Activated T-cell treated with anti-CD3 and anti-CD28 coated beads, Interleukin-2, amount 50 U/mL, for 72 hours (primary cell): ENCODE measurements around the gene CMBL. TPM values are rescaled to one million over a fixed set of nuclear protein-coding genes. Genes with fewer than 3 reads are reported as not detected.
A peak's percentile ranks its signal among the peaks of the same experiment; 100 is the strongest.
"Not testable (repeated sequence)": the region's sequence is repeated elsewhere in the genome, so short reads cannot be mapped to it uniquely, and the experiment has no call there.

Experiments
- ATAC-seq, 2 donors: fragments of 150-1000 bp; cut with Tn5 transposase; replicated peaks in 1 of 2; 2 replicates each; pipeline ENCODE4 v1.10.0; 2021; ENCODE audit warnings: moderate library complexity in 2 of 2, mild to moderate bottlenecking in 1 of 2
- DNase-seq, 2 donors: peaks; one replicate each; pipeline ENCODE4 v3.0.0; 2021 to 2022; ENCODE audit warnings: mixed read lengths in 1 of 2
- H3K27ac Mint-ChIP-seq: one replicate; pipeline ENCODE4 v1.8.0; 2022; ENCODE audit warnings: mild to moderate bottlenecking, moderate library complexity, mixed read lengths
- H3K27me3 Mint-ChIP-seq: one replicate; pipeline ENCODE4 v1.8.0; 2022; ENCODE audit warnings: low read depth, mixed read lengths
- H3K36me3 Mint-ChIP-seq, 2 donors: one replicate each; pipeline ENCODE4 v1.8.0; 2022; ENCODE audit warnings: mixed read lengths in 2 of 2, mild to moderate bottlenecking in 1 of 2; ENCODE audit not compliant: insufficient read depth in 2 of 2
- H3K4me1 Mint-ChIP-seq: one replicate; pipeline ENCODE4 v1.8.0; 2022; ENCODE audit warnings: low read depth, mixed read lengths
- H3K4me3 Mint-ChIP-seq, 2 donors: one replicate each; pipeline ENCODE4 v1.8.0; 2022; ENCODE audit warnings: mild to moderate bottlenecking in 2 of 2, mixed read lengths in 2 of 2, moderate library complexity in 2 of 2
- H3K9me3 Mint-ChIP-seq, 2 donors: one replicate each; pipeline ENCODE4 v1.8.0; 2022; ENCODE audit warnings: mixed read lengths in 2 of 2
- total RNA-seq, 2 donors: library from RNA; stranded (reverse); gene quantifications; one replicate each; pipeline ENCODE4 v1.2.3, GENCODE V29; 2022

CMBL gene
- 1 to 10 TPM; 1.2 to 1.7 TPM for total RNA-seq

GRCh38 chr5:10307206-10308148 is at the start of gene CMBL:
CMBL (minus strand) TSS chr5:10307902; CDS start chr5:10290762, 17,140 bp downstream.
- Mint-ChIP-seq H3K27me3 (peaks cover 34% of the 10 kb centered on the region), H3K4me3 (peak within 1 kb of the TSS; percentile 90 to 91), H3K36me3 (peaks cover 0 to 2% of the 10 kb centered on the region in 2 donors), H3K4me1 (peaks cover 18% of the 10 kb centered on the region), H3K27ac (no peak within 1 kb of the TSS), H3K9me3 (no peaks in the 10 kb centered on the region)
- ATAC-seq (peak; percentile 84 to 91), DNase-seq (peak; percentile 30 to 31)

- H3K27ac Mint-ChIP-seq = peak overlapping the region; percentile 97
- peaks cover 52% of the 10 kb centered on the region for H3K4me1 Mint-ChIP-seq
- peak; percentile 14 to 20 for ATAC-seq
These were observed 47.6 kb upstream of the CMBL start for GRCh38 chr5:10355071-10355889.

GRCh38 chr5:10354048-10354872 is 46.6 kb upstream of the CMBL start:
- no peaks in the 10 kb centered on the region for H3K27me3 Mint-ChIP-seq
- DNase-seq (peak; percentile 63 to 67), ATAC-seq (peak; percentile 10 to 12)
- H3K9me3 Mint-ChIP-seq = no peaks in the 10 kb centered on the region
- H3K4me1 Mint-ChIP-seq = peaks cover 52% of the 10 kb centered on the region
- H3K27ac Mint-ChIP-seq = peak overlapping the region; percentile 97
- peaks cover 6 to 8% of the 10 kb centered on the region in 2 donors for H3K36me3 Mint-ChIP-seq
- H3K4me3 Mint-ChIP-seq = peak overlapping the region; percentile 98 to 99

More at GRCh38 chr5:10355071-10355889, 47.6 kb upstream of the CMBL start:
- H3K36me3 Mint-ChIP-seq = peaks cover 6 to 8% of the 10 kb centered on the region in 2 donors
- no peaks in the 10 kb centered on the region for H3K27me3 Mint-ChIP-seq
- no peaks in the 10 kb centered on the region for H3K9me3 Mint-ChIP-seq
- peak; percentile 20 to 25 for DNase-seq
- peak overlapping the region; percentile 98 to 99 for H3K4me3 Mint-ChIP-seq

- peaks cover 46% of the 10 kb centered on the region for H3K4me1 Mint-ChIP-seq
- peaks cover 6 to 8% of the 10 kb centered on the region in 2 donors for H3K36me3 Mint-ChIP-seq
- ATAC-seq = peak; percentile 89 to 91
These were observed 45.7 kb upstream of the CMBL start, which contains the start of gene MARCHF6 for GRCh38 chr5:10353241-10354047. MARCHF6 (plus strand) TSS chr5:10353695; CDS start chr5:10353899, 204 bp downstream.

GRCh38 chr5:10352430-10353240 is 44.9 kb upstream of the CMBL start:
- Mint-ChIP-seq H3K36me3 (peaks cover 4 to 6% of the 10 kb centered on the region in 2 donors), H3K9me3 (no peaks in the 10 kb centered on the region), H3K27me3 (no peaks in the 10 kb centered on the region), H3K4me3 (peak overlapping the region; percentile 93 to 94), H3K27ac (peak overlapping the region; percentile 96), H3K4me1 (peaks cover 39% of the 10 kb centered on the region)
- peak; percentile 7 to 14 for ATAC-seq
- peak; percentile 15 to 36 for DNase-seq

More at GRCh38 chr5:10353241-10354047, 45.7 kb upstream of the CMBL start, which contains the start of gene MARCHF6:
- peak within 1 kb of the TSS; percentile 97 for H3K27ac Mint-ChIP-seq
- H3K27me3 Mint-ChIP-seq = no peaks in the 10 kb centered on the region
- no peaks in the 10 kb centered on the region for H3K9me3 Mint-ChIP-seq
- peak; percentile 95 to 96 for DNase-seq
- peak within 1 kb of the TSS; percentile 98 to 99 for H3K4me3 Mint-ChIP-seq

GRCh38 chr5:10351919-10352318 is 44.2 kb upstream of the CMBL start:
- Mint-ChIP-seq H3K36me3 (peaks cover 4 to 6% of the 10 kb centered on the region in 2 donors), H3K4me3 (peak overlapping the region; percentile 93 to 94), H3K27me3 (no peaks in the 10 kb centered on the region), H3K4me1 (peaks cover 33% of the 10 kb centered on the region), H3K9me3 (no peaks in the 10 kb centered on the region), H3K27ac (peak overlapping the region; percentile 52)
- no peak for DNase-seq
- no peak for ATAC-seq

- Mint-ChIP-seq H3K36me3 (peaks cover 4% of the 10 kb centered on the region in 2 donors), H3K4me1 (peaks cover 28% of the 10 kb centered on the region), H3K4me3 (peak overlapping the region in 1 of 2 donors; percentile 94), H3K27me3 (no peaks in the 10 kb centered on the region), H3K9me3 (no peaks in the 10 kb centered on the region), H3K27ac (no peak overlapping the region)
- DNase-seq (no peak), ATAC-seq (peak in 1 of 2 donors; percentile 7)
These were observed 43.6 kb upstream of the CMBL start for GRCh38 chr5:10351199-10351905.

GRCh38 chr5:10348258-10348657 is 40.6 kb upstream of the CMBL start:
- no peaks in the 10 kb centered on the region for H3K9me3 Mint-ChIP-seq
- peaks cover 17% of the 10 kb centered on the region for H3K4me1 Mint-ChIP-seq
- no peak overlapping the region for H3K4me3 Mint-ChIP-seq
- no peaks in the 10 kb centered on the region for H3K36me3 Mint-ChIP-seq
- no peak overlapping the region for H3K27ac Mint-ChIP-seq
- DNase-seq = no peak
- peak in 1 of 2 donors; percentile 14 for ATAC-seq
- no peaks in the 10 kb centered on the region for H3K27me3 Mint-ChIP-seq

- not testable (repeated sequence) for H3K27ac Mint-ChIP-seq, H3K27me3 Mint-ChIP-seq, DNase-seq, H3K4me1 Mint-ChIP-seq, H3K36me3 Mint-ChIP-seq, H3K9me3 Mint-ChIP-seq, H3K4me3 Mint-ChIP-seq
- peak; percentile 57 to 68 for ATAC-seq
These were observed 36.9 kb upstream of the CMBL start for GRCh38 chr5:10344461-10345106.

GRCh38 chr5:10343486-10343885 is 35.8 kb upstream of the CMBL start:
- Mint-ChIP-seq H3K27me3 (no peaks in the 10 kb centered on the region), H3K4me3 (no peak overlapping the region), H3K36me3 (no peaks in the 10 kb centered on the region), H3K9me3 (no peaks in the 10 kb centered on the region), H3K4me1 (no peaks in the 10 kb centered on the region), H3K27ac (no peak overlapping the region)
- ATAC-seq (peak; percentile 12 to 26), DNase-seq (no peak)
